Nucleus accumbens (tissue), 56 donors: ENCODE data around the gene FLG.
"Not testable (repeated sequence)": the region's sequence is repeated elsewhere in the genome, so short reads cannot be mapped to it uniquely, and the experiment has no call there.

ENCODE experiments used
- DNase-seq, 56 donors: peaks; one replicate each; lab custom pipeline; 2025; lab: John Stamatoyannopoulos, UW

FLG gene

DNA sequence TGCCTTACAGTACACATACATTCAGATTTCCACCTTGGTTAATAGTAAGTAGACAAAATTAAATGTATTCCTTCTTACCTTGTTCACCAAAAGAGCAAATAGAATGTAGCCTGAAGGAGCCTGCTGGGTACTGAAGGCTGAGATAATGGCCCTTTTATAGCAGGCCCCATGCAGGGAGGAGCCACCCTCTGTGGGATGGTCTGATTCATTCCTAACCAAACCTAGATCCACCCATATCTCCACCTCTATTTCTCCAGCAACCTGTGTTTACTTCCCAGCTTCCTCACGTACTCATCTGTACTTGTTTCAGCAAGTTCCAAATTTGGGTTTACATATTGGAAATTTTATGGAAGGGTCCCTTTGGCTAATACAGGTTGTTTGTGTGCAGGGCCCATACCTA, at the start of gene FLG:
FLG (minus strand) TSS at position 129 of the 400 bp plus-strand sequence. CDS start 9,783 bp downstream, outside the sequence.
- DNase-seq: no peak

DNA sequence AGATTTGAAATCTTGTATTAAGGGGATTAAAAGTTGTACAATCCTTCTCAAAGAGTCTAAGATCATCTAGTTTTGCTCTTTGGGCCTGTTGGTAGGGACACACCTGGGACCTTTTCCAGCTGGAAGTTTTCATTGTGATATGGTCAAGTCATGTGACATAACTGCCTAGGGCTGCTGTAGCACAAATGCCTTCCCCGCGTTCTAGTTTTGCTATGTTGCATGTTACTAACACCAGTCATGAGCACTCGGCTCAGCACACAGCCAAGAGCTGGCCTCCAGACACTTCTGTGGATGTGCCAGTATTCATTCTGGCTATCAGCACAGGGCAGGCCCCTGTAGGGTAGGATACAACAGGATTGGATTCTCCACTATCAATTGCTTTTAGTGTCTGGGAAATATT, 49.4 kb upstream of the FLG start:
- DNase-seq: no peak

- DNase-seq: no peak
Measured at GRCh38 chr1:152372672-152373071, 47.6 kb upstream of the FLG start.

GRCh38 chr1:152367436-152367835, 42.4 kb upstream of the FLG start:
- DNase-seq: no peak

GRCh38 chr1:152359906-152360305, 34.9 kb upstream of the FLG start, which contains the start of gene FLG2:
TSS of gene FLG2 (minus strand) at chr1:152360006. CDS start at chr1:152358884, 1,122 bp downstream.
- no peak for DNase-seq

DNA sequence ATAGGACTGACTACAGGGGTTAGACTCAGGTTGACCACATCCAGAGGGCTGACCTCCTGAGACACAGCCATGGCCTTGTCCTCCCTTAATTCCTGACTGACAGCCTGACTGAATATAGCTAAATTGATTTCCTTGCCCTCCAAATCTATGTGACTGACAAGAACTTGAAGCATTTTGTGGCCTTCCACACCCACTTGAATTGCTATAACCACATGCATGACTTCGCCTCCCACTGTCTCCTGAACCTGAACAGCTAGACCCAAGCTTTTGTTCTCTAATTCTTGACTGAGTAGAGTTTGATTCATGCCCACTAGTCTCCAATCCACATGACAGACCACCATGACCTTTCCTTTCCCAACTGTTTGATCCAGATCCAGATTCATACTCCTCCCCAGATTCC, 31.7 kb upstream of the FLG start:
- DNase-seq: no peak

- DNase-seq: no peak
Measured at GRCh38 chr1:152349611-152350010, 24.6 kb upstream of the FLG start.

- no peak for DNase-seq
Measured at GRCh38 chr1:152348447-152348846, 23.4 kb upstream of the FLG start.

- peak in 8 of 56 donors; percentile 0 to 7 (median 0) for DNase-seq
Measured at GRCh38 chr1:152347116-152347728, 22.2 kb upstream of the FLG start.

- DNase-seq: no peak
Measured at GRCh38 chr1:152344438-152344837, 19.4 kb upstream of the FLG start.

GRCh38 chr1:152343006-152343405, 18.0 kb upstream of the FLG start:
- no peak for DNase-seq

DNA sequence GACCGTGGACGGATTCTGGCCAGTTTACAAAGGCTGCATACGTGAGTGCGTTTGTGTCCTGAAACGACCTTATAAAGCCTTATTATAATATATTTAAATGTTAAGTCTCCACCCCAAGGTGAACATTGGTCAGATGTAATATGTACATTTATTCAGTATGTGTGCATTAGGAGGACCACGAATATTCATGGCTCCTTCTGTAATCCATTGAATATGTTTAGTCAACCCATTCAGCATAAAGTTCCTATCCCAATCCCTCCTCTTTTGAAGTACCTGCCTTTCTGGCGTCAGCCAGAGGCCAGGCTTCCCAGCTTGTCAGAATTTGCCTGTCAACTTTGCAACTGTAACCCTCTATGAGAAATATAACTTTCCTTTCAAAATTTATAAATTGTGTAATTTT, 10.4 kb upstream of the FLG start:
- no peak for DNase-seq

DNA sequence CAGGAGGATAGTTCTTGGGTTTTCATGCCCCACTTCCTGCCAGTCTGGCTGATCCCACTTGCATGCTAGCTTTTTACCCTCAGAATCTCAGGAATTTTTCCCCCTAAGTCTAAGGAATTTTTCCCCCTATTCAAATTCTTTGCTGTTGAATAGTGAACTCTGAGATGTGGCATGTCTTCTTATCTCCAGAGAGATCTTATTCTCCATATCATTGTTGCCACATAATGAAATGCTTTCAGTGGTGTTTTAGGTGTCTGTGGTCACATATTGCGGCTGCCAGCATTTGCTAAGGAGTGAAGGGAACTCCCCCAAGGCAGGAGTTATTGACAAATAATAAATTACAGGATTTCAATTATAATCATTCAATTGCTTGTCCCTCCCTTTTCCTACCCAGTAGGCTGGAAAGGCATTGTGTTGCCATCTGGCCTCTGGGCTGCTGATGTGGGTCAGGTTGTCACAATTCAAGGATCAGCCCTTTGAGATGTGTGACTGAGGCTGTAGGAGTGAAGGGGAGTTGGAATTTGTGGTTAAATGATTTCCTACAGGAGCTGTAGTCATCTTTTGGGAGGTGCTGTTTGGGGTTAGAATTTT, 3.9 kb upstream of the FLG start:
- DNase-seq: no peak

- no peak for DNase-seq
Measured at GRCh38 chr1:152313970-152314369, 11.1 kb downstream of the FLG start.

DNA sequence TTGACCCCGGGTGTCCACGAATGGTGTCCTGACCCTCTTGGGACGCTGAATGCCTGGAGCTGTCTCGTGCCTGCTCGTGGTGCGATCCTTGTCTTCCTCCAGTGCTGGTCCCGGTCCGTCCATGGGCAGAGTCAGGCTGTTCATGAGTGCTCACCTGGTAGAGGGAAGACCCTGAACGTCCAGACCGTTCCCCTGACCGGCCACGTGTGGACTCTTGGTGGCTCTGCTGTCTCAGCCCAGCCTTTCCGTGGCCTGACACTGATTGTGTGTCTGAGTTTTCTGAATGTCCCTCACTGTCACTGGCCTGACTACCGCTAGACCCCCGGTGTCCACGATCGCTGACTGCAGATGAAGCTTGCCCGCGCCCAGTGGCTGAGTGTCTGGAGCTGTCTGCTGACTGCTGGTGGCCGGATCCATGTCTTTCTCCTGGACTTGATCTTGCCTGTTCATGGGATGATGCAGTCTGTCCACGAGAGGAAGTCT, 11.7 kb downstream of the FLG start:
- DNase-seq: no peak

DNA sequence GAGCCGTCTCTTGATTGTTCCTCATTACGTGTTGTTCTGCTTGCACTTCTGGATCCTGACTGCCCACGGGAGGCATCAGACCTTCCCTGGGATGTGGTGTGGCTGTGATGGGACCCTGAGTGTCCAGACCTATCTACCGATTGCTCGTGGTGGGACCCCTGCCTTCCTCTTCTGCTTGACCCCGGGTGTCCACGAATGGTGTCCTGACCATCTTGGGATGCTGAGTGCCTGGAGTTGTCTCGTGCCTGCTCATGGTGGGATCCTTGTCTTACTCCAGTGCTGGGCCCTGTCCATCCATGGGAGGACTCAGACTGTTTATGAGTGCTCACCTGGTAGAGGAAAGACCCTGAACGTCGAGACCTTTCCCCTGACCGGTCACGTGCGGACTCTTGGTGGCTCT, 12.9 kb downstream of the FLG start:
- DNase-seq: not testable (repeated sequence)

DNA sequence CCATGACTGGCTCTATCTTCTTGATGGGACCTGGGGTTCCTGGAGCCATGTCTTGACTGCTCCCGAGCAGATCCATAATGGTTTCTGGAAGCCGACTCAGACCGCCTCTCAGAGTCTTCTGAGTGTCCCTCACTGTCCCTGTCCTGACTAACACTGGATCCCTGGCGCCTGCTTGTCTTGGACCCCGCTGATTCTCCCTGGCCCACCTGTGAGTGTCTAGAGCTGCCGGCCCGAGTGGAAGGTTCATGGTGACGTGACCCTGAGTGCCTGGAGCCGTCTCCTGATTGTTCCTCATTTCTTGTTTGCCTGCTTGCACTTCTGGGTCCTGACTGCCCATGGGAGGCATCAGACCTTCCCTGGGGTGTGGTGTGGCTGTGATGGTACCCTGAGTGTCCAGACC, 15.1 kb downstream of the FLG start:
- no peak for DNase-seq

DNA sequence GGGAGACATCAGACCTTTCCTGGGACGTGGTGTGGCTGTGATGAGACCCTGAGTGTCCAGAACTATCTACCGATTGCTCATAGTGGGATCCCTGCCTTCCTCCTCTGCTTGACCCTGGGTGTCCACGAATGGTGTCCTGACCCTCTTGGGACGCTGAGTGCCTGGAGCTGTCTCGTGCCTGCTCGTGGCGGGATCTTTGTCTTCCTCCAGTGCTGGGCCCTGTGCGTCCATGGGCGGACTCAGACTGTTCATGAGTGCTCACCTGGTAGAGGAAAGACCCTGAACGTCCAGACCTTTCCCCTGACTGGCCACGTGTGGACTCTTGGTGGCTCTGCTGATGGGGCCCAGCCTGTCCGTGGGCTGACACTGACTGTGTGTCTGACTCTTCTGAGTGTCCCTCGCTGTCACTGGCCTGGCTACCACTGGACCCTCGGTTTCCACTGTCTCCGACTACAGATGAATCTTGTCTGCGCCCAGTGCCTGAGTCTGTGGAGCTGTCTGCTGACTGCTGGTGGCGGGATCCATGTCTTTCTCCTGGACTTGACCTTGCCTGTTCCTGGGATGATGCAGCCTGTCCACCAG, 15.6 kb downstream of the FLG start:
- DNase-seq: not testable (repeated sequence)

GRCh38 chr1:152308758-152309157, 16.3 kb downstream of the FLG start:
- not testable (repeated sequence) for DNase-seq

DNA sequence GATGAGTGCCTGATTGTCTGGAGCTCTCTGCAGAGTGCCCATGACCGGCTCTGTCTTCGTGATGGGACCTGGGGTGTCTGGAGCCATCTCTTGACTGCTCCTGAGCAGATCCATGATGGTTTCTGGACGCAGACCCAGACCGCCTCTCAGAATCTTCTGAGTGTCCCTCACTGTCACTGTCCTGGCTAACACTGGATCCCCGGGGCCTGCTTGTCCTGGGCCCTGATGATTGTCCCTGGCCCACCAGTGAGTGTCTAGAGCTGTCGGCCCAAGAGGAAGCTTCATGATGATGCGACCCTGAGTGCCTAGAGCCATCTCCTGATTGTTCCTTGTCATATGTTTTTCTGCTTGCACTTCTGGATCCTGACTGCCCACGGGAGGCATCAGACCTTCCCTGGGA, 17.1 kb downstream of the FLG start:
- not testable (repeated sequence) for DNase-seq

DNA sequence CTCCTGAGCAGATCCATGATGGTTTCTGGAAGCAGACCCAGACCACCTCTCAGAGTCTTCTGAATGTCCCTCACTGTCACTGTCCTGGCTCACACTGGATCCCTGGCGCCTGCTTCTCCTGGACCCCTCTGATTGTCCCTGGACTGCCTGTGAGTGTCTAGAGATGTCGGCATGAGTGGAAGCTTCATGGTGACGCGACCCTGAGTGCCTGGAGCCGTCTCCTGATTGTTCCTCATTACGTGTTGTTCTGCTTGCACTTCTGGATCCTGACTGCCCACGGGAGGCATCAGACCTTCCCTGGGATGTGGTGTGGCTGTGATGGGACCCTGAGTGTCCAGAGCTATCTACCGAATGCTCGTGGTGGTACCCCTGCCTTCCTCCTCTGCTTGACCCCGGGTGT, 18.9 kb downstream of the FLG start:
- DNase-seq: not testable (repeated sequence)

DNA sequence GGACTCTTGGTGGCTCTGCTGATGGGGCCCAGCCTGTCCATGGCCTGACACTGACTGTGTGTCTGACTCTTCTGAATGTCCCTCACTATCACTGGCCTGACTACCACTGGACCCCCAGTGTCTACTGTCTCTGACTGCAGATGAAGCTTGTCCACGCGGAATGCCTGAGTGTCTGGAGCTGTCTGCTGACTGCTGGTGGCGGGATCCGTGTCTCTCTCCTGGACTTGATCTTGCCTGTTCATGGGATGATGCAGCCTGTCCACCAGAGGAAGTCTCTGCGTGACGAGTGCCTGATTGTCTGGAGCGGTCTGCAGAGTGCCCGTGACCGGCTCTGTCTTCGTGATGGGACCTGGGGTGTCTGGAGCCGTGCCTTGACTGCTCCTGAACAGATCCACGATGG, 20.3 kb downstream of the FLG start:
- DNase-seq: not testable (repeated sequence)
